GM19397 (cell line): ENCODE data around the gene DENND1B.
"Not testable (repeated sequence)": the region's sequence is repeated elsewhere in the genome, so short reads cannot be mapped to it uniquely, and the experiment has no call there.

Experiments used
- ATAC-seq: cut with Tn5 transposase; IDR thresholded peaks from one replicate; pipeline ENCODE4 v1.9.1; 2021; ENCODE audit warnings: mild to moderate bottlenecking, moderate library complexity; ENCODE audit not compliant: unreplicated experiment

Gene DENND1B

DNA sequence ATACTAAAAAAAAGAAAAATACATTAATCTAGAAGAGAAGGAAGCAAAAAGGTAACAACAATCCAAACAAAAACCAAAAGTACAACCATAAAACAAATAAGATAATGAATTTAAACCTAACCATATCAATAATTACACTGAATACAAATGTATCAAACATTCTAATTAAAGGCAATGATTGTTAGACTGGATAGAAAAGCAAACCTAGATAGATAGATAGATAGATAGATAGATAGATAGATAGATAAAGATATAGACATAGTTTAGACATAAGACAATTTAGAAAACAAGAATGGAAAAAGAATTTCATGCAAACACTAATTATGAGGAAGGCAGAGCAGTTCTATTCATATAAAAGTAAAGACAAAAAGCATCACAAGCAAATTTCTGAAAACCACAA is 24.9 kb downstream of the DENND1B start:
- no peak for ATAC-seq

DNA sequence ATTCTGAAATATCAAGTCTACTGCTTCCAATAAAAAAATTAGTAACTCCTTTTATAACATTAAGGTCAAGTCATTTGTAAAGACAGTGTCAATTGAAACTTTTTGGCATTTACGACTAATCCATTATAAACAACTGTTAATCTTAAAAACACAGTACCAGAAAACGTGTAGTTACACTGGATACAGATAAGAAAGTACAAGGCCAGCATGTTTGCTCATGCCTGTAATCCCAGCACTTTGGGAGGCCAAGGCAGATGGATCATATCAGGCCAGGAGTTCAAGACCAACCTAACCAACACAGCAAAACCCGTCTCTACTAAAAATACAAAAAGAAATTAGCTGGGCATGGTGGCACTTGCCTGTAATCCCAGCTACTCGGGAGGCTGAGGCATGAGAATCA is 29.4 kb downstream of the DENND1B start:
- no peak for ATAC-seq

DNA sequence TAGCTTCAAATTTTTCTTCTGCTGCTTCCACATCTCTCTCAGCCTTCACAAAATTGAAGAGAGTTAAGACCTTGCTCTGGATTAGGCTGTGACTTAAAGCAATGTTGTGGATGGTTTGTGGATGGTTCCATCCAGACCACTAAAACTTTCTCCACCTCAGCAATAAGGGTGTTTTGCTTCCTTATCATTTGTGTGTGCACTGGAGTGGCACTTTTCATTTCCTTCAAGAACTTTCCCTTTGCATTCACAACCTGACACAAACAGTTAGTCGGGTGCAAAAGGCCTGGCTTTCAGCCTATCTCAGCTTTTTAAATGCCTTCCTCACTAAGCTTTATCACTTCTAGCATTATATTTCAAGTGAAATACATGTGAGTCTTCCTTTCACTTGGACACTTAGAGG is 30.3 kb downstream of the DENND1B start:
- no peak for ATAC-seq

DNA sequence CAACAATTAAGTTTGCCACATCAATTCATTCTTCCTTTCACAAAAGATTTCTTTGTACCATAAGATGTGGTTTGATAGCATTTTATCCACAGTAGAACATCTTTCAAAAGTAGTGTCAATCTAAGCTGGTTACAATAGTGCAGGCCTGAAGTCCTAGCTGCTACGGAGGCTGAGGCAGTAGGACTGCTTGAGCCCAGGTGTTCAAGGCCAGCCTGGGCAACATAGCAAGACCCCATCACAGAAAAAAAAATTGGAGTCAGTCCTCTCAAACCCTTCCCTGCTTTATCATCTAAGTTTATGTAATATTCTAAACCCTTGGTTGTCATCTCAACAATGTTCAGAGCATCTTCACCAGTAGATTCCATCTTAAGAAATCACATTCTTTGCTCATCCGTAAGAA is 31.7 kb downstream of the DENND1B start:
- no peak for ATAC-seq

DNA sequence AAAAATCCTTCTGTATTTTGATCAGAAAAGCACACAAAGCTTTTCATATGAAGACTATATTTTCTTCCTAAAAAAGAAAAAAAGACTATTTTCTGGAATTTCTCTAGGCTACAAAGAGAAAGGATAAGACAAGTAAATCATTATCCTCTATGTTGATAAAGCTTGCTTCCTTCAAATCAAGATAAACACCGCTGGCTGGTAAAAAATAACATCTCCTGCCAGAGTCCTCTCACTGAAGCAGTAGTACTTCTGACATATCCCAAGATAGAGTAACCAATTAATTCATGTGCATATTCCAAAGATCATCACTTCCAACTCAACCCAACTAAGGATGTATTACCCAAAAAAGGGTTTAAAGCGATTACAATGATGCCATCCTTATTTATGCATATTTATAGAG is 34.3 kb downstream of the DENND1B start:
- ATAC-seq = no peak

DNA sequence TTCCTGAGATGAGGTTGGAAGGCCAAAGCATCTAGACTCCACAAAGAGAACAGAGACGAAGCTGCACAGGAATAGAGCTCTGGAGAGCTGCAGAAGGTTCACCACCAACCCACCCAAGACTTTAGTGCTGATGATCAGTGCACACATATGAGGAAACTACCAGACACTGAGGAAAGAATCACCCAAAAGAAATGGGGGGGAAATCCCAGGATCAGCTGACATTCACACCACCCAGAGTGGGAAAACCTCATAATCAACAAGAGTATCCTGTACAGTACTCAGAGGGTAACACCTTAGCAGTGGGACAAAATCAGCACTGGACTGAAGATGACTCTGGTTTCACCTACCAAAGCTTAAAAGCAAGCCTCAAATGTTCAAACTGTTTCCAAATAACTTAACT is 36.4 kb downstream of the DENND1B start:
- no peak for ATAC-seq

DNA sequence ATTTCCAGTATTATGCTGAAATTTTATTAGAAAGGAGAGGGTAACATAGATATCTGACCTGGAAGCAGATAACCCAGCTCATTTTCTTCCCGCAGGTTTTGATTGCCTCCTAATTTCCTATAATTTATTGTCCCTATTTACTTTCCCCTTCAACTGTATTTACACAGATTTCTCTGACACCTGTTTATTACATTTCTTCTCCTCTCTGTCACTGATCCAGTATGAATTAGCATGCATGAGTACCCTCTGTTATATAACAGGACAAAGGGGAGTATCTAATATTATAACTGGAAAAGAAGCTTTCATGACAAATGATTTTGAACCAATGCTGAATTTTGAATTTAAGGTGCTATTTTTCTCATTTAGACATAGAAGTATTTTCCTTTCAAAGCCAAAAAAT is 37.4 kb downstream of the DENND1B start:
- ATAC-seq = no peak

DNA sequence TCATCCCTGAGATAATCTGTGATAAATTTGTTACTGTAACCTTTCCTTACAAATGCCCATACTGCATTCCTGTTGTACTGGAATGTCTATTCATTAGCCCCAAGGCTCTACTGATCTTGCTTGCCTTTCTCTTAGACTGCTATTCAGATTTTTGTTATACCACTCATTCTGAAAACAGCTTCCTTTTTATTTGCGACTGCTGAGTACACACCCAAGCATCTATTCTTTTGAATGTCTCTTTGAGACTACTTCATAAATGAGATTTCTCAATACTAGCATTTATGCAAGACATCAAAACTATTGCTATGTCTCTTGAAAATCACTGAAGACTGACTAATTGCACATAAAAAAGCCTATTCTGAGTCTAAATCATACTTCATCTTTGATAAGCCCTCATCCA is 38.6 kb downstream of the DENND1B start:
- no peak for ATAC-seq

DNA sequence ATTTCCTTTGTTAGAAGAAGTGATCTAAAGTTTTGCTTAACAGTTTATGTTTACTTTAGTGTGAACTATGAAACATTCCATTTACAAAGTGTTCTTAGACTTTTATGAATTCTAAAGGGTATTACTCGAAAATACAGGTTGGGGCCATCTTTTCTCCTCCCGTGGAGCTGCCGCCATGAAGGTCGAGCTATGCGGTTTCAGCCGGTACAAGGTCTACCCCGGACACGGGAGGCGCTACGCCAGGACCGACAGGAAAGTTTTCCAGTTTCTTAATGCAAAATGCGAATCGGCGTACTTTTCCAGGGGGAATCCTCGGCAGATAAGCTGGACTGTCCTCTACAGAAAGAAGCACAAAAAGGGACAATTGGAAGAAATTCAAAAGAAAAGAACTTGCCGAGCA is 39.8 kb downstream of the DENND1B start:
- no peak for ATAC-seq

DNA sequence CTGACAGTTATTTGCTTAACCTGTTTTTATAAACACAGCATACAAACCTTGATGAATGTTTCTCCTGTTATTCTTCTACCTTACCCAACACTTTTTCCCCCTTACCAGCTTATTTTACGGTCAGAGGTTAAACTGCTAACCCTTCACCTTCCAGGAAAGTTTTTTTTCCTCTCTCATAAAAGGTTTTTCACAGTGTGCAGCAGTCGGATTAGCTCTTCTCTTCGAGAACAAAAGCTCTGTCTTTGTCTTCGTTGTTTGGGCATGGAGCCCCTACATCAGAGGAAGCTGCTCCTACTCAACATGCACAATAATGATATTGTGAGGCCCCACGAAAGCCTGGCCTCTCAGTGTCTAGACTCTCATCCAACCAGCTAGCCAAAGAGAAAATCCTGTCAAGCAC is 42.0 kb downstream of the DENND1B start:
- no peak for ATAC-seq

DNA sequence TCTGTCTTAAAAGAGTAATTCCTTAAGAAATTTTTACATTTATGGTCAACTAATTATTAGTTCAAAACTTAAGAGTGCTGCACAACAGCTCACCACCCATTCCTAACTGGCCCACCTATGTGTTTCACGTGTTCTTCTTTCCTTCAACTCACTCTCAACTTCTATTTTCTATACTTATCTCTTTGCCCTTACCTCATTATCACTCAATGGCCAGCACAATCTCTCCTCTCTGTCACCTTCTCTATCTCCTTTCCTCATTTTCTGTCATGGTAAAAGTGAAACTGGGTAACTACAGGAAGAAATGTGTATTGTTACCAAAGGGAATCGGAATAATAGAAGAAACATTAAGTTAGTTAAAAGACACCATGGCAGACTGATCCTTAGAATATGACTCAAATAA is 43.1 kb downstream of the DENND1B start:
- ATAC-seq = no peak

DNA sequence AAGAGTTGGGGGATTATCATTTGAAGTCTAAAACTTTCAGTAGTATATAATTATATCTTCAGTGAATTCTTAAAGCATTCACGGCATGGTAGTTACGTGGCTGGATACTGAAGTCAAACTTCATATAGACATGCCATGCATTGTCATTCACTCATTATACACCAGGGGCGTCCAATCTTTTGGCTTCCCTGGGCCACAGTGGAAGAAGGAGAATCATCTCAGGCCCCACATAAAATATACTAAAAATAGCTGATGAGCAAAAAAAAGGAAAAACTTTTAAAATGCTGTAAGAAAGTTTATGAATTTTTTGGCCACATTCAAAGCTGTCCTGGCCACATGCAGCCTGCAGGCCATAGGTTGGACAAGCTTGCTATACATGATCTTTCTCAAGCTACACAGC is 43.8 kb downstream of the DENND1B start:
- no peak for ATAC-seq

DNA sequence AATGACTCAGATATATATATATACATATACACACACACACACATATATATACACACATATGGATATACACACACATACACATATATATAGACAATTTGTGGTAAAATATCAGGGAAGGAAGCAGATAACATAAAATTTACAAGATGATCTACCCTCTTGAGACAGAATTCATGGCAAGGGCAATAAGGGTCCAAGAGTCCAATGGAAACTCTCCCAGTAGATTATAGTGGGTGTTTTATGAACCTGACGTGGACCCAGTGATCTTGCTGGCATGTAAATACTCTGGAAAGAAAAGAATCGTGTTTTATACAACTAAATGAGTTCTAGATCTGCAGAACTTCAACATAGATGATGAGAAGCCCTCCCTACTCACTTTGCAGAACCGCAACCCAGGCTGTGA is 49.3 kb downstream of the DENND1B start:
- no peak for ATAC-seq

DNA sequence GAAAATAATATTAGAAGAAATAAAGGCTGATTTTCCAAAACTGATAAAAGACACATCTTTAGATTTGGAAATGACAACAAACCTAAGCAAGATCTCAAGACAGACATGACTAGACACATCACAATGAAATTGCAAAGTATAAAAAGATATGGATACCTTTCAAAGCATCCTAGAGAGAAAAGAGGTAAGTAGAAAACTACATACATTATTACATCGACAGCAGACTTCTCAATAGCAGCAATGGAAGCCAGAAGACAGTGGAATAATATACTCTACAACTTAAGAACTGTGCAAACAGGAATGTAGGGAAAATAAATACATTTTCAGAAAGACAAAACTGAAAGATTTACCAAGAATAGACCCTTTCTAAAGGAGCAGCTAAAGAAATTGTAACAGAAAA is 50.2 kb downstream of the DENND1B start:
- ATAC-seq = no peak

DNA sequence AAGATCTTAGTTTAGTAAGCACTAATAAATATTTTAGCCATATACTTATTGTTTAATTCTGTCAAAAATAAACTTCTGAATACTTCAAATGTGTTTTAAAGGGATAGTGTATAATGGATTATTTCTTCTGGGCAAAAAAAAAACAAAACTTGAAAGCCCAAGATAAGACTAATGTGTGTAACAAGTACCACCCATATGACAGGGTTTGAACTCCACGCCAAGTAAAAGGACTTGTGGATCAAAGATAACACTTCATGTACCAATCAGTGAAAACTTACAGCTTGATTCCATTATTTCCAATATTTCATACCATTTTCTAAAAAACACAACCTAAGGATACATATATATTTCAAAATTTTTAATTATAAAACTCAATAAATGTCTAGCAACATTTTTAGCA is 59.5 kb downstream of the DENND1B start:
- no peak for ATAC-seq

DNA sequence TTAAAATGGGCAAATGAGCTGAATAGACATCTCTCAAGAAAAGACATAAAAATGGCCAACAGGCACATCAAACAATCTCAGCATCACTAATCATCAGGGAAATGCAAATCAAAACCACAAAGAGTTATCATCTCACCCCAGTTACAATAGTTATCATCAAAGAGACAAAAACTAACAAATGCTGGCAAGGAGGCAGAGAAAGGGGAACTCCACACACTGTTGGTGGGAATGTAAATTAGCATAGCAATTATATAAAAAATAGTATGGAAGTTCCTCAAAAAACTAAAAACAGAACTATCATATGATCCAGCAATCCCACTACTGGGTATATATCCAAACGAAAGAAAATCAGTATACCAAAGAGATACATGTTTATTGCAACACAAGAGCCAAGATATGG is 68.7 kb downstream of the DENND1B start:
- ATAC-seq = no peak

DNA sequence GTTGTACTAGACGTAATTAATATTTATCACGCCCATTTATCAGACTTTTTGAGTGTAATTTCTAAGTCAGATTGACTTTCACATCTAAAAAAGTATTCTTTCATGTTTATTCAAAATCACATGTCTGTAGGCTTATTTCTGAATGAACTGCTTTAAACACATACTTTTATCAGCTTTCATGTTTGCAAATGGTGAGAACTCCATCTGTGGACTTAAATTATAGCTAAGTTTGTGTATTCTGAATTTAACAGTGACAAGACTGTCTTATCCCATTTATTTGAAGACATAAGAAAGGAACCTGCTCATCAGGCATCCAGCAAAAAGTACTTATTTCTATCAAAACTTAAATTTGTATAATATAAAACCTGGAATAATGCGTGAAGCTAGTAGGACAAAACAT is 69.3 kb downstream of the DENND1B start:
- no peak for ATAC-seq

DNA sequence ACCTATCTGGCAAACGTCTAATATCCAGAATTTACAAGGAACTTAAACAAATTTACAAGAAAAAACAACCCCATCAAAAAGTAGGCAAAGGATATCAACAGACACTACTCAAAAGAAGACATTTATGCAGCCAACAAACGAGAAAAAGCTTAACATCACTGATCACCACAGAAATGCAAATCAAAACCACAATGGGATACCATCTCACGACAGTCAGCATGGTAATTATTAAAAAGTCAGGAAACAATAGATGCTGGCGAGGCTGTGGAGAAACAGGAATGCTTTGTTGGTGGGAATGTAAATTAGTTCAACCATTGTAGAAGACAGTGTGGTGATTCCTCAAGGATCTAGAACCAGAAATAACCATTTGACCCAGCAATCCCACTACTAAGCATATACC is 74.6 kb downstream of the DENND1B start:
- ATAC-seq = not testable (repeated sequence)

DNA sequence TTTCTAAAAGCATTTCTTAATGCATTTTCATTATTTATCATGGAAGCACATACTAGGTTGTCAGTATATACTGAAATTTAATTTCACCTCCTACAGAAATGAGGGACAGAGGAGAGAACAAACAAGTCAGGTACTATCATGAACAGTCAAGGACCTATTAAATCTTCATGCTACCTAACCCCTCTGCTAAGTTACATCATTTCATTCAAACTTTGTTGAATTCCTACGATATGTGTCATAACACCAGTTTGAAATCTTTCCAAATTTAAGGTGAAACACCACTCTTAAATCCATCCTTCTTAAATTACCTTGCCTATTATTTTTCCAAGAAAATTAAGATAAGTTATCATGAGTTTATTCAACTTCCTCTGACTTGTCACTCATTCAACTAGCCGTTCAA is 78.9 kb downstream of the DENND1B start:
- no peak for ATAC-seq

DNA sequence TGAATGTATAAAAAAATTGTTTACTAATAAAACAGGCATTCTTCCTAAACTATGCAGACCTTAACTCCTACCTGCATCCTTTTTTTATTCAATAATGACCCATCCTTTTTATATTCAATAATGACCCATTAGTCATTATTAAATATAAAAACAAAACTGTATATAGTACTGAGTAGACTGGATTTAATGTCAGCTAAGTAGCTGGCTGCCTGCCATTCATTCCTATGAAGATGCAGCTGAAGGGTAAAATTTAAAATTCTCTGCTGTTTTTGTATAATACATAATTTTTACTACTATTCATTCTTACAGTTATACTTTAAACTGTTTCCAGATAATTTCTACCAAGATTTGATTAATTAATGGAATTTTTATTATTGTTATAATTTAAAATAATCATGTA is 79.3 kb downstream of the DENND1B start:
- ATAC-seq = no peak

DNA sequence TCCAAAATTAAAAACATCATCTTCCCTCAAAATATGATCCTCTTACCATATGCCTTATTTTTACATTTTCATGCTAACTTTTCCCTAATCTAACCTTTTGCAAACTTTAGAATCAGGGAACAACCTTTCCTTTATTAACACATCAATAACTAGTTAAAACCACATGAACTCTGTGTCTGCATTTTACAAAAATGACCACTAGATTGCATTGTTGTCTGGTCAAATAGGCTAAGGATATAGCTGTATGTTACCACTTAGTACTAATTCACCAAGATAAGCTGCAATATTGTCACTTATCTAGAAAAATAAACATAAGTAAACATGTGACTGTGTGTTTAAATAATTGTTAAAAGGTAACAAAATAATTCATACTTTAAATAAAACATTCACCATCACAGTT is 82.3 kb downstream of the DENND1B start:
- ATAC-seq = no peak

DNA sequence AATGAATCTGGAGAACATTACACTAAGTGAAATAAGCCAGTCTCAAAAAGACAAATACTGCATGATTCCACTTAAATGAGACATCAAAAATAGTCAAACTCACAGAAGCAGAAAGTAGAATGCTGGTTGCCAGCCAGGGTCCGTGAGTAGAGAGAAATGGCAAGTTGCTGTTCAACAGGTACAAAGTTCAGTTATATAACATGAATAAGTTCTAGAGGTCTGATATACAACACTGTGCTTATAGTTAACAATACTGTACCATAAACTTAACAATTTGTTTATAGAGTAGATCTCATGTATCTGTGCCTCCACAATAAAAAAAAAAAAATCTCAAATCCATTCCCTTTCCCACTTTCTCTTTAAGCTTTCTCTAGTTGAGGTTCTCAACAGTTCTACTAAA is 83.5 kb downstream of the DENND1B start:
- no peak for ATAC-seq

DNA sequence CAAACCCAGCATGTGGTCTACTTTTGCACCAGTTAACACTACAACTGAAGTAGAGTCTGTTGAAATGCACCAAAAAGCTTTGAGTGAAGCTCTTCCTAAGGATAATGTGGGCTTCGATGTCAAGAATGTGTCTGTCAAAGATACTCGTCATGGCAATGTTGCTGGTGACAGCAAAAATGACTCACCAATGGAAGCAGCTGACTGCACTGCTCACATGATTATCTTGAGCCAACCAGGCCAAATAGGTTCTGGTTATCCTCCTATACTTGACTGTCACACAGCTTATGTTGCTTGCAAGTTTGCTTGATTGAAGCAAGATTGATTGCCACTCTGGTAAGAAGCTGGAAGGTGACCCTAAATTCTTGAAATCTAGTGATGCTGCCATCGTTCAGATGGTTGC is 85.2 kb downstream of the DENND1B start:
- ATAC-seq = no peak

DNA sequence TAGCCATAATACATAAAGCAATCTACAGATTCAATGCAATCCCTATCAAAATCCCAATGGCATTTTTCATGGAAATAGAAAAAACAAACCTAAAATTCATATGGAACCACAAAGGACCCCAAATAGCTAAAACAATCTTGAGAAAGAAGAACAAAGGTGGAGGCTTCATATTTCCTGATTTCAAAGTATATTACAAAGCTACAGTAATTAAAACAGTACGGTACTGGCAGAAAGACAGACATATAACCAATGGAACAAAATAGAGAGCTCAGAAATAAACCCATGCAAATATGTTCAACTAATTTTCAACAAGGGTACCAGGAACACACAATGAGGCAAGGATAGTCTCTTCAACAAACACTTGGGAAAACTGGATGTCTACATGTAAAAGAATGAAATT is 87.0 kb downstream of the DENND1B start:
- ATAC-seq = no peak
